Brain microvascular endothelial cell (primary cell): ENCODE results near the gene FOXJ2.

Experiments
- DNase-seq: peaks from one replicate; pipeline ENCODE4 v3.0.0-alpha.2; 2020
- H3K27ac ChIP-seq: fragments of 250-450 bp; sonication (Bioruptor Pico); 2 replicates; pipeline ENCODE4 v1.5.1; 2020; ENCODE audit warnings: mild to moderate bottlenecking, moderate library complexity
- H3K27me3 ChIP-seq: fragments of 250-450 bp; sonication (Bioruptor Pico); replicated peaks from 2 replicates; pipeline ENCODE4 v1.5.1; 2020; ENCODE audit warnings: mild to moderate bottlenecking
- H3K36me3 ChIP-seq: fragments of 250-450 bp; sonication (Bioruptor Pico); replicated peaks from 2 replicates; pipeline ENCODE4 v1.5.1; 2020; ENCODE audit warnings: mild to moderate bottlenecking
- H3K4me3 ChIP-seq: 2 replicates; pipeline ENCODE4 v1.5.1; 2011; ENCODE audit warnings: low read depth, mild to moderate bottlenecking, control low read depth, low read length, moderate library complexity
- in situ Hi-C: cut with HindIII; loops from 2 replicates; pipeline ENCODE4 v1.10.0; 2017; ENCODE audit warnings: low sequenced_read_pairs, low pct_ligation_motif_present
- TF ChIP-seq, protein P1 (sequence below): IDR thresholded peaks from 2 replicates; pipeline ENCODE4 v1.5.1; 2011; ENCODE audit warnings: low read depth, mild to moderate bottlenecking, moderate library complexity, low read length, control low read depth, inconsistent platforms; ENCODE audit errors: missing control alignments

FOXJ2 gene

GRCh38 chr12:8035440-8036010 lies 3.0 kb downstream of the FOXJ2 start:
- no peak for DNase-seq
- in situ Hi-C loops = no loop called here
- Histone ChIP-seq H3K36me3 (peaks cover 2% of the 10 kb centered on the region), H3K27ac (no peak overlapping the region), H3K4me3 (no peak overlapping the region), H3K27me3 (no peaks in the 10 kb centered on the region)
- TF ChIP-seq, protein P1, sequence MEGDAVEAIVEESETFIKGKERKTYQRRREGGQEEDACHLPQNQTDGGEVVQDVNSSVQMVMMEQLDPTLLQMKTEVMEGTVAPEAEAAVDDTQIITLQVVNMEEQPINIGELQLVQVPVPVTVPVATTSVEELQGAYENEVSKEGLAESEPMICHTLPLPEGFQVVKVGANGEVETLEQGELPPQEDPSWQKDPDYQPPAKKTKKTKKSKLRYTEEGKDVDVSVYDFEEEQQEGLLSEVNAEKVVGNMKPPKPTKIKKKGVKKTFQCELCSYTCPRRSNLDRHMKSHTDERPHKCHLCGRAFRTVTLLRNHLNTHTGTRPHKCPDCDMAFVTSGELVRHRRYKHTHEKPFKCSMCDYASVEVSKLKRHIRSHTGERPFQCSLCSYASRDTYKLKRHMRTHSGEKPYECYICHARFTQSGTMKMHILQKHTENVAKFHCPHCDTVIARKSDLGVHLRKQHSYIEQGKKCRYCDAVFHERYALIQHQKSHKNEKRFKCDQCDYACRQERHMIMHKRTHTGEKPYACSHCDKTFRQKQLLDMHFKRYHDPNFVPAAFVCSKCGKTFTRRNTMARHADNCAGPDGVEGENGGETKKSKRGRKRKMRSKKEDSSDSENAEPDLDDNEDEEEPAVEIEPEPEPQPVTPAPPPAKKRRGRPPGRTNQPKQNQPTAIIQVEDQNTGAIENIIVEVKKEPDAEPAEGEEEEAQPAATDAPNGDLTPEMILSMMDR = no peak

DNA sequence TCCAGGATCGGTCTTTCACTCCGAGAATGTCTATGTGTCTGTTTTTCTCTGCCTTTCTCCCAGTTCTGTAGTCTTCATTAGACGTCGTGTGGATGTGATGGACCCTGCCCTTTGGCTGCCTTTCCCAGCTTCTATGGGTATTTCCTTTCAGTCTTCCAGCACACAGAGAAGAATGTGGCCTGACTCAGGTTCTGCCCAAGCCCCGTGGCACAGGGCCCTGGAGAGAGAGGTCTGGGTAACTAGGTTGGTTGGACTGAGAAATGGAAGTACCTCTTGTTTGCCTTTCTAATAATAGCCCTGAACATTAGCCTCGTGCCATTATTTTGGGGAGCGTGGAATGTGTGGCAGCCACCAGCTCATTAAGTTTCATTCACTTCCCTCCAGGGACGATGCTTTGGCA lies 3.8 kb downstream of the FOXJ2 start:
- TF ChIP-seq, protein P1 = no peak
- Histone ChIP-seq H3K4me3 (no peak overlapping the region), H3K27ac (no peak overlapping the region), H3K36me3 (peaks cover 5% of the 10 kb centered on the region), H3K27me3 (no peaks in the 10 kb centered on the region)
- in situ Hi-C loops = no loop called here
- DNase-seq = no peak

GRCh38 chr12:8037046-8037663 lies 4.6 kb downstream of the FOXJ2 start:
- DNase-seq = no peak
- Histone ChIP-seq H3K27ac (no peak overlapping the region), H3K4me3 (no peak overlapping the region), H3K27me3 (no peaks in the 10 kb centered on the region), H3K36me3 (peaks cover 5% of the 10 kb centered on the region)
- TF ChIP-seq, protein P1 = no peak
- in situ Hi-C loops = no loop called here

DNA sequence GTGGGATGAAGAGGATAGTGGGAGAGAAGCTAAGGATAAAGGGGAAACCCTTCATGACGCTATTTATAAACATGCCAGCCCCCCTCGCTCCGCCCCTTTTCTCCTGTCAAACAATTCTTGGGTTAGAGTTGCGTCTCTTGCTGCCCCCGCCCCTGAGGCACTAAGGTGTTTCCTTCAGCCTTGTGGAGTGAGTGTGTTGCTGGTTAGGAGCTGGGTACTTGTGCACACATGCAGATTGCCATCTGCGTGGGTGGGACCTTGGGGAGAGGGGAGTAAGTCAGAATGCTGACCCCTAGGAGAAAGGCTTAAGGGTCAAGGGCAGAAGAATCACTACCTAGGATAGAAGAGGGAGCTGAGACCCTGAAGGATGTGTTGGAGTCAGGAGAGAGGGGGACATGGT lies 5.4 kb downstream of the FOXJ2 start:
- no peak for DNase-seq
- in situ Hi-C loops = no loop called here
- H3K36me3 ChIP-seq = peaks cover 9% of the 10 kb centered on the region
- no peak overlapping the region for H3K27ac ChIP-seq
- H3K27me3 ChIP-seq = no peaks in the 10 kb centered on the region
- H3K4me3 ChIP-seq = no peak overlapping the region
- TF ChIP-seq, protein P1 = no peak

DNA sequence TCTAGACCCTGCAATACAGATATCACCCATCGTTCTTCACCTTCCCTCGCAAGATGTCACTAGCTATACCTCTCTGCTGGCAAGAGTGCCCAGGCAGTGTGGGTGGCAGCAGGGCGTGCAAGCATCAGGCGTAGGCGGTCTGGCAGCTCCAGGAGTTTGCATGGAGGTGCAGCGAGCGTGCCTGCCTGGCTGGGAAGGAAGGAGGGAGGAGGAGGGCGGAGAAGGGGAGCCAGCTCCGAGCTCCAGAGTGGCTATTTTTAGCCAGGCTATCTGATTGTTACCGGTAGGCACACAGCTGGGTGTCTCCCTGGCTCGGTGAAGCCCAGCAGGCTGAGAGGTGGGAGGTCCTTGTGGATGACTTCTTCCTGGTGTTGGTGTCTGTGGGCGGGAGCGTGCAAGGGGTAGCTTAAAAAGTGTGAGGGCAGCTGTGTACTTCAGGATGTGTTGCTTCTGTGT lies 6.2 kb downstream of the FOXJ2 start:
- in situ Hi-C loops = no loop called here
- no peaks in the 10 kb centered on the region for H3K27me3 ChIP-seq
- no peak overlapping the region for H3K27ac ChIP-seq
- peak; percentile 46 for DNase-seq
- TF ChIP-seq, protein P1 = no peak
- H3K36me3 ChIP-seq = peaks cover 14% of the 10 kb centered on the region
- peak overlapping the region; percentile 20 for H3K4me3 ChIP-seq

DNA sequence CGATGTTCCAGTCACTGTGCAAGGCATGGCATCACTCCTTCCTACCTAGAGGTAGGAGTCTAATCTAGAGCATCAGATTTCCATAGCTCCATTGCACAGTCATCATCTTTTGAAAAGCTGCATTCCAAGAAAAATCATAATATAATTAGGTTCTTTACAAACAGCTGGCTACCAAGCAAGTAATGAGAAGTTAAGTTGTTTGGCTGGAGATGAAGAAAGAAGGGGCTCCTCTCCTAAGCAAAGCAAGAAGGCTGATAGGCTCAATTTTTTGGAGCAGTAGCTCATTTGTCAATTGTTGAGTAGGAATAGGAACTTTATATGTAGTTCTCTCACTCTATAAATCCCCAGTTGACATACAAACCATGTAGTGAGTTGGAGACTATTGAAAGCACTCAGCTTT lies 8.3 kb downstream of the FOXJ2 start:
- in situ Hi-C loops = no loop called here
- Histone ChIP-seq H3K36me3 (peaks cover 25% of the 10 kb centered on the region), H3K4me3 (no peak overlapping the region), H3K27ac (no peak overlapping the region), H3K27me3 (no peaks in the 10 kb centered on the region)
- TF ChIP-seq, protein P1 = no peak
- no peak for DNase-seq
